Loucy (cell line): ENCODE data around the gene RPTOR.
"Not testable (repeated sequence)": the region's sequence is repeated elsewhere in the genome, so short reads cannot be mapped to it uniquely, and the experiment has no call there.

Experiments
- H2AFZ ChIP-seq: fragments of 200-600 bp; sonication (generic); 2 replicates; pipeline ENCODE4 v1.6.0; 2016; ENCODE audit warnings: antibody characterized with exemption, mild to moderate bottlenecking, low read length, moderate library complexity
- H3F3A ChIP-seq: fragments of 200-600 bp; 2 replicates; pipeline ENCODE4 v1.6.0; 2016; ENCODE audit warnings: antibody characterized with exemption, low read depth, mild to moderate bottlenecking
- H3K27me3 ChIP-seq: fragments of 200-600 bp; sonication (generic); 2 replicates; pipeline ENCODE4 v1.6.1; 2014; ENCODE audit warnings: low read length, mild to moderate bottlenecking; ENCODE audit not compliant: insufficient read depth, poor library complexity, severe bottlenecking
- H3K36me3 ChIP-seq: fragments of 200-600 bp; sonication (generic); 2 replicates; pipeline ENCODE4 v1.6.1; 2016; ENCODE audit warnings: low read length; ENCODE audit not compliant: insufficient read depth
- H3K4me1 ChIP-seq: fragments of 200-600 bp; sonication (generic); 2 replicates; pipeline ENCODE4 v1.5.1; 2014; ENCODE audit warnings: low read length, mild to moderate bottlenecking; ENCODE audit not compliant: insufficient read depth, poor library complexity, severe bottlenecking
- H3K4me2 ChIP-seq: fragments of 200-600 bp; sonication (generic); 2 replicates; pipeline ENCODE4 v1.6.0; 2014; ENCODE audit warnings: antibody characterized with exemption, low read length, low read depth, mild to moderate bottlenecking; ENCODE audit not compliant: poor library complexity, severe bottlenecking
- H3K4me3 ChIP-seq: fragments of 200-600 bp; sonication (generic); 2 replicates; pipeline ENCODE4 v1.5.1; 2014; ENCODE audit warnings: low read length, mild to moderate bottlenecking, mixed read lengths; ENCODE audit not compliant: poor library complexity, severe bottlenecking
- H3K79me2 ChIP-seq: fragments of 200-600 bp; sonication (generic); 2 replicates; pipeline ENCODE4 v1.6.1; 2014; ENCODE audit warnings: low read length; ENCODE audit not compliant: insufficient read depth
- H3K9ac ChIP-seq: fragments of 200-600 bp; sonication (generic); 2 replicates; pipeline ENCODE4 v1.6.0; 2014; ENCODE audit warnings: mild to moderate bottlenecking, low read depth, low read length, moderate library complexity; ENCODE audit not compliant: poor library complexity, severe bottlenecking
- H3K9me2 ChIP-seq: fragments of 200-600 bp; sonication (generic); replicated peaks from 2 replicates; pipeline ENCODE4 v1.6.1; 2016; ENCODE audit warnings: low read depth, low read length, mixed read lengths
- H3K9me3 ChIP-seq: fragments of 200-600 bp; sonication (generic); 2 replicates; pipeline ENCODE4 v1.6.1; 2014; ENCODE audit warnings: mild to moderate bottlenecking, antibody characterized with exemption, low read length, low read depth; ENCODE audit not compliant: insufficient read depth
- H4K20me1 ChIP-seq: fragments of 200-600 bp; sonication (generic); 2 replicates; pipeline ENCODE4 v1.6.0; 2014; ENCODE audit warnings: antibody characterized with exemption, low read length, mild to moderate bottlenecking; ENCODE audit not compliant: insufficient read depth, poor library complexity, severe bottlenecking
- EZH2phosphoT487 ChIP-seq: fragments of 200-600 bp; IDR thresholded peaks from 2 replicates; pipeline ENCODE4 v1.6.1; 2018; ENCODE audit warnings: antibody characterized with exemption, mild to moderate bottlenecking, moderate library complexity, borderline replicate concordance
- TF ChIP-seq, protein P1 (sequence below): fragments of 200-600 bp; sonication (generic); conservative IDR thresholded peaks from 2 replicates; pipeline ENCODE4 v1.5.1; 2014; ENCODE audit warnings: mild to moderate bottlenecking, antibody characterized with exemption, low read length

The RPTOR gene

DNA sequence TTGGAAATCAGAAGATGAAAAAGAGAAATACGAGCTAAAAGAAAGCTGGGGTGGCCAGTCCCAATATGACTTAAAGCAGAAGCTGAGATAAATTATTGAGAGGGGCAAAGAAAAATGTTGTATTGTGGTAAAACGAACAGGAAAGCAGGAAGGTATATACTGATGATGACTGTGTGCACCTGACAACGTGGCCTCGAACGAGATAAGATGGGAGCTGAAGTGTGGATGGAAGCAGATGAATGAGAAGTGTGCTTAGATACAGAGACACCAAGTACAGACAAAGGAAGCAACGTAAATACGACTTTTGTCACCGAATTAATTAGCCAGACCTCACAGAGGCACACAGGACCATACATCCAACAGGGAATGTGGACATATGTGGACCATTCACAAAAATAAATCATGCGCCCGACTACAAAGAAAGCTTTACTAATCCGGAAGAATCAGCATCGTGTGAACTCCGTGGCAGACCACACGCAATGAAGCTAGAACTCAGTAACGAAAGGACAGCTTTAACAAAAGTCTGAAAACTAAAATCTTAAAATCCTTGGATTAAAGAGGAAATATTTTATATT, 218.7 kb downstream of the RPTOR start:
- Histone ChIP-seq H3K79me2 (peaks cover 23% of the 10 kb centered on the region), H3K36me3 (no peaks in the 10 kb centered on the region), H2AFZ (no peak overlapping the region), H3K27me3 (no peaks in the 10 kb centered on the region), H3K4me3 (peak overlapping the region; percentile 14), H3K9me3 (no peaks in the 10 kb centered on the region), H3K9me2 (no peaks in the 10 kb centered on the region), H4K20me1 (no peaks in the 10 kb centered on the region), H3K9ac (peak overlapping the region; percentile 62), H3F3A (peaks cover 26% of the 10 kb centered on the region), H3K4me2 (peak overlapping the region; percentile 56), H3K4me1 (peaks cover 87% of the 10 kb centered on the region)
- TF ChIP-seq, protein P1, sequence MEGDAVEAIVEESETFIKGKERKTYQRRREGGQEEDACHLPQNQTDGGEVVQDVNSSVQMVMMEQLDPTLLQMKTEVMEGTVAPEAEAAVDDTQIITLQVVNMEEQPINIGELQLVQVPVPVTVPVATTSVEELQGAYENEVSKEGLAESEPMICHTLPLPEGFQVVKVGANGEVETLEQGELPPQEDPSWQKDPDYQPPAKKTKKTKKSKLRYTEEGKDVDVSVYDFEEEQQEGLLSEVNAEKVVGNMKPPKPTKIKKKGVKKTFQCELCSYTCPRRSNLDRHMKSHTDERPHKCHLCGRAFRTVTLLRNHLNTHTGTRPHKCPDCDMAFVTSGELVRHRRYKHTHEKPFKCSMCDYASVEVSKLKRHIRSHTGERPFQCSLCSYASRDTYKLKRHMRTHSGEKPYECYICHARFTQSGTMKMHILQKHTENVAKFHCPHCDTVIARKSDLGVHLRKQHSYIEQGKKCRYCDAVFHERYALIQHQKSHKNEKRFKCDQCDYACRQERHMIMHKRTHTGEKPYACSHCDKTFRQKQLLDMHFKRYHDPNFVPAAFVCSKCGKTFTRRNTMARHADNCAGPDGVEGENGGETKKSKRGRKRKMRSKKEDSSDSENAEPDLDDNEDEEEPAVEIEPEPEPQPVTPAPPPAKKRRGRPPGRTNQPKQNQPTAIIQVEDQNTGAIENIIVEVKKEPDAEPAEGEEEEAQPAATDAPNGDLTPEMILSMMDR = no peak
- TF ChIP-seq EZH2phosphoT487 = no peak

DNA sequence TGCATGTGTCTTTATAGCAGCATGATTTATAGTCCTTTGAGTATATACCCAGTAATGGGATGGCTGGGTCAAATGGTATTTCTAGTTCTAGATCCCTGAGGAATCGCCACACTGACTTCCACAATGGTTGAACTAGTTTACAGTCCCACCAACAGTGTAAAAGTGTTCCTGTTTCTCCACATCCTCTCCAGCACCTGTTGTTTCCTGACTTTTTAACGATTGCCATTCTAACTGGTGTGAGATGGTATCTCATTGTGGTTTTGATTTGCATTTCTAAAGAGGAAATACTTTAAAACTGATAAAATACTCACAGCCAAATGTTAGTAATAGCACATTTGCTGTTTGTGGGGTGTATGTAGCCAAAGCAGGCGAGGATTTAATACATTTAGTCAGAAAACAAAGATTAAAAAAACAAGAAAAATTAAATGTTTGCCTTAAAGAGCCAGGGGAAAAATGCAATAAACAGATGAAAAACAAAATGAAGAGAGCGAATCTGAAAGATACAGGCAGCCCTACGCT, 220.0 kb downstream of the RPTOR start:
- Histone ChIP-seq H3K4me1 (peaks cover 78% of the 10 kb centered on the region), H3K4me2 (peak overlapping the region; percentile 78), H3K4me3 (peak overlapping the region; percentile 71), H3F3A (peaks cover 26% of the 10 kb centered on the region), H3K9ac (peak overlapping the region; percentile 87), H3K79me2 (peaks cover 35% of the 10 kb centered on the region)
- not testable (repeated sequence) for H4K20me1 ChIP-seq, H2AFZ ChIP-seq, H3K36me3 ChIP-seq, H3K9me2 ChIP-seq, H3K9me3 ChIP-seq, H3K27me3 ChIP-seq

DNA sequence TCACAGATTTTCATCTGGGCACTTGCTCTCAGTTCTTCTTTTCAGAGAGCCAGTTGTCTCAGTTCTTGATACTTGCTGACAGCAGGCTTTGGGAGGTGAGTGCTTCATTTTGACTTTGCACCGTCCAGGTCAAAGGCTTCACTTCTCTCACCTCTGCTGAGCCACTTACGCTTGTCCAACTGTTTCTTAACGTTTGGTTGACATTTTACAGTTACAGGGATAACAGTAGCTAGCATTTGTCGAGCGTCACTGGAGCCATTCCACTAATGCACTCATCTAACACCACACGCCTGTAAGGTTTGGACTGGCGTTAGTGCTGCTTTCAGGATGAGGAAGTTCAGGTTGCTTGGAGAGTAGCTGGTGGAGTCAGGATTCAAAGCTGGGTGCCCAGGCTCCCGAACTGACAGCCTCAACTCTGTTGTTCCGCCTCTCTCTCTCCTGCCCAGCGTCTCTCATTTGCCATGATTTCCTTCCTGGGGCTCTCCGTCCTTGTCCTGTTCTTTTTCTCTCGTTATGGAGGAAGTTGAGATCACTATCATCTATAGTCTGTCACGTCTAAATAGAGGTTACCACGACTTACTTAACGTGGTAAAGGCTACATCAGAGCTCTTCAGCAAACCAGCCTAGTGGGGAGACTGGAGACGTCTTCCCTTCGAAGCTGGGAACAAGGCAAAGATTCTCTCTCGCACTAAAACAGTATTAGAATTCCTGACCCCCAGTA, 220.8 kb downstream of the RPTOR start:
- TF ChIP-seq, protein P1 = no peak
- TF ChIP-seq EZH2phosphoT487 = no peak
- Histone ChIP-seq H2AFZ (no peak overlapping the region), H3K9me3 (no peaks in the 10 kb centered on the region), H3K4me2 (peak overlapping the region; percentile 78), H3K27me3 (no peaks in the 10 kb centered on the region), H3F3A (peaks cover 26% of the 10 kb centered on the region), H3K79me2 (peaks cover 38% of the 10 kb centered on the region), H3K9me2 (no peaks in the 10 kb centered on the region), H3K4me3 (peak overlapping the region; percentile 71), H3K4me1 (peaks cover 76% of the 10 kb centered on the region), H4K20me1 (no peaks in the 10 kb centered on the region), H3K36me3 (peaks cover 2% of the 10 kb centered on the region; the same call in 1 of the 2 replicates), H3K9ac (peak overlapping the region; percentile 87)
